Caco-2 (cell line): ENCODE data around the gene MBD5. TPM values are rescaled to one million over a fixed set of nuclear protein-coding genes. Genes with fewer than 3 reads are reported as not detected.
A peak's percentile ranks its signal among the peaks of the same experiment; 100 is the strongest.
"Not testable (repeated sequence)": the region's sequence is repeated elsewhere in the genome, so short reads cannot be mapped to it uniquely, and the experiment has no call there.

ENCODE experiments used
- BruUV-seq: library from RNA; stranded (reverse); fragments of 400-500 nt; replicated peaks from 2 replicates; lab custom pipeline; 2021; lab: Mats Ljungman, UMichigan
- CTCF ChIA-PET: fragments of 300-600 bp; sonication (Branson Sonifier 250); formaldehyde crosslinking; loops from one replicate; lab custom pipeline; 2022; ENCODE audit warnings: antibody characterized with exemption; lab: Charles Lee
- POLR2A ChIA-PET: fragments of 300-600 bp; sonication (Branson Sonifier 250); formaldehyde crosslinking; loops from one replicate; lab custom pipeline; 2022; ENCODE audit warnings: antibody characterized with exemption; lab: Charles Lee
- DNase-seq, 2 experiments: peaks; one replicate each; pipeline versions ENCODE4 v3.0.0 to v3.0.0-alpha.2; 2020 to 2022
- H3K27me3 ChIP-seq: replicated peaks from 2 replicates; pipeline ENCODE4 v1.6.0; 2011; ENCODE audit warnings: low read length; ENCODE audit not compliant: control insufficient read depth, insufficient read depth
- H3K36me3 ChIP-seq: 2 replicates; pipeline ENCODE4 v1.5.1; 2011; ENCODE audit warnings: low read length; ENCODE audit not compliant: control insufficient read depth, insufficient read depth
- H3K4me1 ChIP-seq: fragments of 250-450 bp; sonication (Bioruptor Pico); 2 replicates; pipeline ENCODE4 v1.5.1; 2020; ENCODE audit warnings: mild to moderate bottlenecking
- H3K4me3 ChIP-seq: 2 replicates; pipeline ENCODE4 v1.5.1; 2011; ENCODE audit warnings: low read depth, mild to moderate bottlenecking, control low read depth, low read length
- H3K9me3 ChIP-seq: fragments of 250-450 bp; sonication (Bioruptor Pico); 2 replicates; pipeline ENCODE4 v1.5.1; 2020; ENCODE audit warnings: mild to moderate bottlenecking, moderate library complexity
- H3K27ac Mint-ChIP-seq: one replicate; pipeline ENCODE4 v1.8.0; 2022; ENCODE audit warnings: mixed read lengths; ENCODE audit not compliant: unreplicated experiment
- H3K27me3 Mint-ChIP-seq: one replicate; pipeline ENCODE4 v1.8.0; 2022; ENCODE audit warnings: mixed read lengths; ENCODE audit not compliant: insufficient read depth, unreplicated experiment
- H3K36me3 Mint-ChIP-seq: one replicate; pipeline ENCODE4 v1.8.0; 2022; ENCODE audit warnings: mild to moderate bottlenecking, mixed read lengths; ENCODE audit not compliant: insufficient read depth, unreplicated experiment
- H3K4me1 Mint-ChIP-seq: one replicate; pipeline ENCODE4 v1.8.0; 2022; ENCODE audit warnings: low read depth, mixed read lengths; ENCODE audit not compliant: unreplicated experiment
- H3K4me3 Mint-ChIP-seq: one replicate; pipeline ENCODE4 v1.8.0; 2022; ENCODE audit warnings: mild to moderate bottlenecking, moderate library complexity, mixed read lengths; ENCODE audit not compliant: unreplicated experiment
- H3K9me3 Mint-ChIP-seq: one replicate; pipeline ENCODE4 v1.8.0; 2022; ENCODE audit warnings: mixed read lengths; ENCODE audit not compliant: unreplicated experiment
- intact Hi-C: fragments of 100-400 bp; cut with micrococcal nuclease; formaldehyde crosslinking; loops from one replicate; pipeline ENCODE4 v1.10.0; 2022; ENCODE audit not compliant: unreplicated experiment
- total RNA-seq: library from RNA; stranded (reverse); gene quantifications from 2 replicates; pipeline ENCODE4 v1.2.3, GENCODE V29; 2022
- TF ChIP-seq, protein P1 (sequence below), 2 experiments: fragments of 200-600 bp in 1 of 2; IDR thresholded peaks; 1 replicate in 1 of 2; 2 replicates in 1 of 2; pipeline versions ENCODE4 v1.5.1 to v1.8.0; 2011 to 2022; ENCODE audit warnings: antibody characterized with exemption in 1 of 2, control low read depth in 1 of 2, inconsistent platforms in 1 of 2, low read depth in 1 of 2, low read length in 1 of 2, mild to moderate bottlenecking in 1 of 2, moderate library complexity in 1 of 2; ENCODE audit not compliant: insufficient read depth in 1 of 2, severe bottlenecking in 1 of 2, unreplicated experiment in 1 of 2

The MBD5 gene
- total RNA-seq, 1 experiment from 2014 or later: 23.7 TPM

DNA sequence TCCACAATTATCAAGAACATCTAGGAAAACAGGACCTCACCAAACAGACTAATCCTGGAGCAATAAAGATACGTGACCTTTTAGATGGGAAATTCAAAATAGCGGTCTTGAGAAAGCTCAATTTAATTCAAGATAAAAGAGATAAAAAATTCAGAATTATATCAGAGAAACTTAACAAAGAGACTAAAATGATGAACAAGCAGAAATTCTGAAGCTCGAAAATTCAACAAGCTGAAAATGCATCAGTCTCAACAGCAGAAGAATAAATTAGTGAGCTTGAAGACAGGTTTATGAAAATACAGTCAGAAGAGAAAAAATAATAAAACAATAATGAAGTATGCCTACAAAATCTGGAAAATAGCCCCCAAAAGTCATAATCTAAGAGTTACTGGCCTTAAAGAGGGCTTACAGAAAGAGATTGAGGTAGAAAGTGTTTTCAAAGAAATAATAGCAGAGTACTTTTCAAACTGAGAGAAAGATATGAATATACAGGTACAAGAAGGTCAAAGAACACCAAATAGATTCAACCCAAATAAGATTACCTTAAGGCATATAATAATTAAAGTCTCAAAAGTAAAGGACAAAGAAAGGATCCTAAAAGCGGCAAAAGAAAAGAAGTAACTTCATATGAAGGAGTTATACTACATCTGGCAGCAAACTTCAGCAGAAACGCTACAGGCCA lies 13.5 kb upstream of the MBD5 start:
- no peaks in the 10 kb centered on the region for H3K27me3 Mint-ChIP-seq
- peaks cover 6% of the 10 kb centered on the region; the same call in 1 of the 2 replicates for H3K9me3 ChIP-seq
- peaks cover 46% of the 10 kb centered on the region for H3K9me3 Mint-ChIP-seq
- no peaks in the 10 kb centered on the region for H3K36me3 ChIP-seq
- POLR2A ChIA-PET: no interaction called here
- H3K27ac Mint-ChIP-seq: peak overlapping the region; percentile 65
- TF ChIP-seq, protein P1, sequence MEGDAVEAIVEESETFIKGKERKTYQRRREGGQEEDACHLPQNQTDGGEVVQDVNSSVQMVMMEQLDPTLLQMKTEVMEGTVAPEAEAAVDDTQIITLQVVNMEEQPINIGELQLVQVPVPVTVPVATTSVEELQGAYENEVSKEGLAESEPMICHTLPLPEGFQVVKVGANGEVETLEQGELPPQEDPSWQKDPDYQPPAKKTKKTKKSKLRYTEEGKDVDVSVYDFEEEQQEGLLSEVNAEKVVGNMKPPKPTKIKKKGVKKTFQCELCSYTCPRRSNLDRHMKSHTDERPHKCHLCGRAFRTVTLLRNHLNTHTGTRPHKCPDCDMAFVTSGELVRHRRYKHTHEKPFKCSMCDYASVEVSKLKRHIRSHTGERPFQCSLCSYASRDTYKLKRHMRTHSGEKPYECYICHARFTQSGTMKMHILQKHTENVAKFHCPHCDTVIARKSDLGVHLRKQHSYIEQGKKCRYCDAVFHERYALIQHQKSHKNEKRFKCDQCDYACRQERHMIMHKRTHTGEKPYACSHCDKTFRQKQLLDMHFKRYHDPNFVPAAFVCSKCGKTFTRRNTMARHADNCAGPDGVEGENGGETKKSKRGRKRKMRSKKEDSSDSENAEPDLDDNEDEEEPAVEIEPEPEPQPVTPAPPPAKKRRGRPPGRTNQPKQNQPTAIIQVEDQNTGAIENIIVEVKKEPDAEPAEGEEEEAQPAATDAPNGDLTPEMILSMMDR (IDR thresholded peaks at IDR 0.05; ENCODE audit: insufficient read depth in 1 of 2, low read depth in 1 of 2, low read length in 1 of 2, severe bottlenecking in 1 of 2, unreplicated experiment in 1 of 2): no peak
- no peak overlapping the region for H3K4me3 Mint-ChIP-seq
- no peaks in the 10 kb centered on the region for H3K27me3 ChIP-seq
- BruUV-seq: no TSS peak
- intact Hi-C loops: no loop called here
- H3K4me1 ChIP-seq: no peaks in the 10 kb centered on the region
- H3K4me1 Mint-ChIP-seq: peaks cover 11% of the 10 kb centered on the region
- DNase-seq: no peak
- CTCF ChIA-PET: no interaction called here
- peaks cover 9% of the 10 kb centered on the region for H3K36me3 Mint-ChIP-seq
- H3K4me3 ChIP-seq: no peak overlapping the region

DNA sequence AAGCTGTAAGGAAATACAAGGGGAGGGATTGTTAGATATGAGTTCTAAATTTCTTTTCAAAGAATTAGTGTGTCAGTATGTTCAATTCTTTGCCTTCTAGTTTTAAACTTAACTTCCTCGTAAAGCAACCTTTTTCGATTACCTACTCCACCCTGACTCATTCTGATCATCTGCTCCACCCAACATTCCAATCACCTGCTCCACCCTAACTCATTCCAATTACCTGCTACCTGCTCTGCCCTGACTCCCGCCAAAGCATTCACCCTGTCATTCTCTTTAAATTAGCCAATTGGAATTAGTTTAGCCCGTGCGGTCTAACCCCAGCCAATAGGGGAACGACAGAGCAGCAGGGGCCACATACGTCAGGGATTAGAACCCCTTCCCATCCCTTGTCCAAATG lies 12.5 kb upstream of the MBD5 start:
- DNase-seq: peak in 1 of 2 experiments; percentile 12

DNA sequence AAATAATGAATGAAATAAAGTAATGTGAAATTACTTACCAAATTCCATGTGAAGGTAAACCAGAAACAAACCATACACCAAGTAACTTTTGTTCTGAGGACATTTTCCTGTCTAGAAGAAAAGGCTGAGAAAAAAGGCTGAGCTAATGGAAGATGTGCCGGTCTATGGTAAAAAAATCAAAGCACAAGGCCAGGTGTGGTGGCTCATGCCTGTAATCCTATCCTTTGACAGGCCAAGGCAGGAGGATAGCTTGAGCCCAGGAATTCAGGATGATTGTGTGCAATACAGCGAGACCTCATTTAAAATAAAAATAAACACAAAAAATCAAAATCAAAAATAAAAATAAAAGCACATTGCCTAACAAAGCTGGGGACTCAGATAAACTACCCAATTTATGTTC lies 7.0 kb upstream of the MBD5 start:
- peaks cover 19% of the 10 kb centered on the region for H3K9me3 Mint-ChIP-seq
- TF ChIP-seq, protein P1 (IDR thresholded peaks at IDR 0.05; ENCODE audit: insufficient read depth in 1 of 2, low read depth in 1 of 2, low read length in 1 of 2, severe bottlenecking in 1 of 2, unreplicated experiment in 1 of 2): no peak
- Histone ChIP-seq H3K9me3 (no peaks in the 10 kb centered on the region), H3K27me3 (no peaks in the 10 kb centered on the region), H3K36me3 (no peaks in the 10 kb centered on the region), H3K4me3 (no peak overlapping the region), H3K4me1 (no peaks in the 10 kb centered on the region)
- CTCF ChIA-PET: no interaction called here
- H3K4me3 Mint-ChIP-seq: no peak overlapping the region
- POLR2A ChIA-PET: no interaction called here
- BruUV-seq: no TSS peak
- peaks cover 6% of the 10 kb centered on the region for H3K36me3 Mint-ChIP-seq
- intact Hi-C loops: no loop called here
- DNase-seq: no peak
- no peaks in the 10 kb centered on the region for H3K27me3 Mint-ChIP-seq
- peaks cover 6% of the 10 kb centered on the region for H3K4me1 Mint-ChIP-seq
- H3K27ac Mint-ChIP-seq: no peak overlapping the region

More for the DNA sequence above, 12.5 kb upstream of the MBD5 start:
- Mint-ChIP-seq H3K9me3 (peaks cover 35% of the 10 kb centered on the region), H3K4me1 (peaks cover 11% of the 10 kb centered on the region), H3K27ac (peak overlapping the region; percentile 65)
- H3K27me3 ChIP-seq, BruUV-seq, H3K4me3 ChIP-seq, H3K9me3 ChIP-seq, H3K4me1 ChIP-seq, intact Hi-C loops, H3K36me3 ChIP-seq, H3K36me3 Mint-ChIP-seq, H3K4me3 Mint-ChIP-seq, H3K27me3 Mint-ChIP-seq: not testable (repeated sequence)
- ChIA-PET POLR2A (interaction anchor here (0.6 kb wide), 1 partner anchor 729 kb away, joined by 3 read pairs; no protein-coding TSS in a partner anchor), CTCF (interaction anchor here (0.7 kb wide), 1 partner anchor 13 kb away, joined by 3 read pairs; the partner anchor contains the start of gene MBD5)
